Heart left ventricle (tissue), 16 donors: ENCODE data around the gene TMEM121B. TPM values are rescaled to one million over a fixed set of nuclear protein-coding genes. Genes with fewer than 3 reads are reported as not detected.
A peak's percentile ranks its signal among the peaks of the same experiment; 100 is the strongest.

Source experiments
- ATAC-seq, 4 donors: fragments of 200-7000 bp; cut with Tn5 transposase; one replicate each; pipeline ENCODE4 v1.9.1; 2020 to 2022; ENCODE audit warnings: moderate library complexity in 4 of 4, mild to moderate bottlenecking in 3 of 4, moderate number of reproducible peaks in 1 of 4
- DNase-seq, 5 donors: peaks; one replicate each; pipeline ENCODE4 v3.0.0-alpha.2; 2020
- H3K27ac ChIP-seq, 12 donors: fragments of 200-600 bp; sonication (generic) in 4 of 12; one replicate each; pipeline versions ENCODE4 v1.5.0 to v1.8.0; 2016 to 2022; ENCODE audit warnings: mild to moderate bottlenecking in 2 of 12
- H3K27me3 ChIP-seq, 9 donors: fragments of 200-600 bp; sonication (generic) in 2 of 9; one replicate each; pipeline versions ENCODE4 v1.5.1 to v1.8.0; 2016 to 2022; ENCODE audit warnings: mild to moderate bottlenecking in 3 of 9
- H3K36me3 ChIP-seq, 9 donors: fragments of 200-600 bp; sonication (generic) in 2 of 9; one replicate each; pipeline versions ENCODE4 v1.5.0 to v1.8.0; 2018 to 2022; ENCODE audit warnings: mild to moderate bottlenecking in 2 of 9
- H3K4me1 ChIP-seq, 12 donors: fragments of 200-600 bp; sonication (generic) in 4 of 12; one replicate each; pipeline versions ENCODE4 v1.5.0 to v1.8.0; 2016 to 2022; ENCODE audit warnings: mild to moderate bottlenecking in 3 of 12
- H3K4me3 ChIP-seq, 12 donors: fragments of 200-600 bp; sonication (generic) in 4 of 12; one replicate each; pipeline versions ENCODE4 v1.5.0 to v1.8.0; 2017 to 2022; ENCODE audit warnings: mild to moderate bottlenecking in 9 of 12, moderate library complexity in 4 of 12
- H3K9me3 ChIP-seq, 12 donors: fragments of 200-600 bp; sonication (generic) in 4 of 12; one replicate each; pipeline versions ENCODE4 v1.5.0 to v1.8.0; 2016 to 2022; ENCODE audit warnings: mild to moderate bottlenecking in 1 of 12
- POLR2A ChIP-seq, 2 donors: fragments of 450-650 bp; IDR thresholded peaks; one replicate each; pipeline ENCODE4 v1.6.1; 2017; ENCODE audit warnings: antibody characterized with exemption in 2 of 2, mild to moderate bottlenecking in 2 of 2, moderate library complexity in 2 of 2
- WGBS, 4 donors: extraction: QIAGEN DNeasy Blood & Tissue Kit in 2 of 4; methylation state at CpG; one replicate each; pipeline versions ENCODE4 v1.1.5 to v1.1.7; 2013 to 2018; 5-methylcytosine and 5-hydroxymethylcytosine counted together
- intact Hi-C, 10 donors: fragments of 100-400 bp; cut with DNase I; formaldehyde crosslinking; loops; one replicate each; pipeline versions ENCODE4 v1.11.1 to v1.14.2; 2022
- polyA plus RNA-seq, 2 donors: library from polyadenylated mRNA; stranded (reverse); fragments of 200-250 nt; gene quantifications; one replicate each; pipeline ENCODE4 v1.2.3, GENCODE V29; 2013
- total RNA-seq, 9 donors: library from RNA; depleted of rRNA in 2 of 9; stranded (reverse); fragments of >200 nt in 2 of 9; fragmentation: NEBNext Ultra II Directional in 3 of 9; extraction: Animal tissue kit (Norgen Biotek cat#: 25700) in 3 of 9; gene quantifications; one replicate each; pipeline versions ENCODE4 v1.1.0 to v1.2.4, GENCODE V29; 2016 to 2023
- TF ChIP-seq, protein P1 (sequence below), 12 donors: fragments of 200-600 bp; sonication (generic) in 4 of 12; IDR thresholded peaks; one replicate each; pipeline versions ENCODE4 v1.5.0 to v1.8.0; 2018 to 2022; ENCODE audit warnings: antibody characterized with exemption in 12 of 12, mild to moderate bottlenecking in 5 of 12
- donor health status: ischemic (EF 13 %, LVEDD 7.1; RV severe dilation, severe dysfunction).
- donor health status: healthy with polysubstance abuse.
- donor health status: DM: no; HTN: yes; CAD: no.
- donor health status: DM: no; HTN: no; CAD: no.
- donor health status: ischemic (EF 25% LVEDD 6.9; RV normal size, moderate dysfunction).
- donor health status: ischemic (EF 25% LVEDD 5.7; RV mildly dilated, moderate dysfunction).
- donor health status: healthy.
- donor health status: DM: yes; HTN: yes; CAD: no.
- donor health status: ischemic (EF 35%, LVEDD 5.7; RV mildly dilated, moderate dysfunction).
- donor health status: nonischemic (EF 11% LVEDD 7.7; RV severe dilation, severe dysfunction).
- donor health status: DM: yes; HTN: yes; CAD: no.
- donor health status: PGD.
- donor health status: ischemic (EF 29% LVEDD 5.4; RV normal size, mild dysfunction).
- donor health status: nonischemic (EF 23%, LVEDD 6.1; RV moderate dilation, normal function).

TMEM121B gene
- total and polyA plus RNA-seq, 11 donors, result 0.49 to 3.3 (median 1.7) TPM

DNA sequence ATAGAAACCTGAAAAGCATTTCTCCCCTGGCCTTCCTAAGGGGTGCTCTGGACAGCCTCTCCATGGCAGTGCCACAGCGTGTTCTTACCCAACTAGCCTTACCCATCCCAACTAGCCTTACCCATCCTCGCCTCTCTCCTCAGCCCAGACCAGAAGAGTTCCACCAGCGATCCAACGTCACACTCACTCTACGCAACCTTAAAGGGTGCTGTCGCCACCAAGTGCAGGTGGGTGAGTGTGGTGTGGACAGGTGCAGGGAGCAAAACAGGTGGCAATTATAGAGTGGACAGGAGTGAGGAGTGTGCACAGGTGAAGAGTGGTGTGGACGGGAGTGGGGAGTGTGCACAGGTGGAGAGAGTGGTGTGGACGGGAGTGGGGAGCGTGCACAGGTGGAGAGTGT lies 17.8 kb downstream of the TMEM121B start:
- Histone ChIP-seq H3K36me3 (peaks cover 0 to 93% (median 86%) of the 10 kb centered on the region in 9 donors), H3K27ac (no peak overlapping the region), H3K27me3 (no peaks in the 10 kb centered on the region), H3K4me1 (peaks cover 0 to 86% (median 0%) of the 10 kb centered on the region in 12 donors), H3K4me3 (no peak overlapping the region), H3K9me3 (no peaks in the 10 kb centered on the region)
- TF ChIP-seq POLR2A (IDR thresholded peaks at IDR 0.05), result no peak
- TF ChIP-seq, protein P1, sequence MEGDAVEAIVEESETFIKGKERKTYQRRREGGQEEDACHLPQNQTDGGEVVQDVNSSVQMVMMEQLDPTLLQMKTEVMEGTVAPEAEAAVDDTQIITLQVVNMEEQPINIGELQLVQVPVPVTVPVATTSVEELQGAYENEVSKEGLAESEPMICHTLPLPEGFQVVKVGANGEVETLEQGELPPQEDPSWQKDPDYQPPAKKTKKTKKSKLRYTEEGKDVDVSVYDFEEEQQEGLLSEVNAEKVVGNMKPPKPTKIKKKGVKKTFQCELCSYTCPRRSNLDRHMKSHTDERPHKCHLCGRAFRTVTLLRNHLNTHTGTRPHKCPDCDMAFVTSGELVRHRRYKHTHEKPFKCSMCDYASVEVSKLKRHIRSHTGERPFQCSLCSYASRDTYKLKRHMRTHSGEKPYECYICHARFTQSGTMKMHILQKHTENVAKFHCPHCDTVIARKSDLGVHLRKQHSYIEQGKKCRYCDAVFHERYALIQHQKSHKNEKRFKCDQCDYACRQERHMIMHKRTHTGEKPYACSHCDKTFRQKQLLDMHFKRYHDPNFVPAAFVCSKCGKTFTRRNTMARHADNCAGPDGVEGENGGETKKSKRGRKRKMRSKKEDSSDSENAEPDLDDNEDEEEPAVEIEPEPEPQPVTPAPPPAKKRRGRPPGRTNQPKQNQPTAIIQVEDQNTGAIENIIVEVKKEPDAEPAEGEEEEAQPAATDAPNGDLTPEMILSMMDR (IDR thresholded peaks at IDR 0.05), result no peak
- intact Hi-C loops, result no loop called here
- ATAC-seq (no peak), DNase-seq (no peak)
- 95 to 98% (median 96%) methylated on average over 9 of the region's 9 CpGs for WGBS, 4 donors

- DNase-seq, result no peak
- peak overlapping the region in 1 of 12 donors; percentile 32 for H3K27ac ChIP-seq
- WGBS, 4 donors, result 87 to 95% (median 92%) methylated on average over 7 of the region's 7 CpGs
- H3K4me1 ChIP-seq, result peaks cover 0 to 86% (median 0%) of the 10 kb centered on the region in 12 donors
- no peaks in the 10 kb centered on the region for H3K9me3 ChIP-seq
- H3K27me3 ChIP-seq, result no peaks in the 10 kb centered on the region
- intact Hi-C loops, result no loop called here
- H3K4me3 ChIP-seq, result no peak overlapping the region
- no peak for TF ChIP-seq POLR2A (IDR thresholded peaks at IDR 0.05)
- TF ChIP-seq, protein P1 (IDR thresholded peaks at IDR 0.05), result no peak
- ATAC-seq, result no peak
- peaks cover 0 to 92% (median 87%) of the 10 kb centered on the region in 9 donors for H3K36me3 ChIP-seq
These were observed 18.9 kb downstream of the TMEM121B start for GRCh38 chr22:17102297-17102667.

DNA sequence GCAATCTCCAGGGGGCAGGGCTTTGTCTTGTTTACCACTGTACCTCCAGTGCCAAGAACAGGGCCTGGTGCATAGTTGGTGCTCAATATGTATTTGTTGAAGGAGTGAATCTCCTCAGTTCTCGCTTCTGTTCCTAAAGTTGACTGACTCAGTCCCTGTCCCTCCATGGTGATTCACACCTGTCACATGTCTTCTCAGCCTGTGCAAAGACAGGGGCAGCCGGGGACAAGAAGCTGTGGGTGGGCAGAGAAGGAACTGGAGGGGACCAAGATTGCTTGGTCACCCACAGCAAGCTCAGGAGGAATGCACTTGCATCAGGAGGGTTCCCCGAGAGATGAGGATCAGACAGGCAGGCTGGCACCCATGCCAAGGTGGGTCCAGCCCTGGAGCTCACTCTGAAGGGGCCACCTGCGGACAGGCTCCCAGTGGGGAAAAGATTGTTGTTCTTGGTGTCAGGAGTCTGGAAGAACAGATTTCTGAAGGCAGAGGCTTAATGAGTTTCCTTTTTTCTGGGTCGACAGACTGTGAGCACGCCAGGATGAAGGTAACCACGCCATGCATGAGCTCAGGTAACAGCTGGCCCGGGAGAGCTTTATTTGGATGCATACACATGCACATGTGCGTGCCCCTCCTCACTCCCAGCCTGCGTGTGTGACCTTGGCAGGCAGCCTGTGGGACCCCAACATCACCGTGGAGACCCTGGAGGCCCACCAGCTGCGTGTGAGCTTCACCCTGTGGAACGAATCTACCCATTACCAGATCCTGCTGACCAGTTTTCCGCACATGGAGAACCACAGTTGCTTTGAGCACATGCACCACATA lies 19.5 kb downstream of the TMEM121B start:
- intact Hi-C loops, result no loop called here
- Histone ChIP-seq H3K4me1 (peaks cover 0 to 90% (median 0%) of the 10 kb centered on the region in 12 donors), H3K4me3 (no peak overlapping the region), H3K36me3 (peaks cover 0 to 92% (median 83%) of the 10 kb centered on the region in 9 donors), H3K27me3 (no peaks in the 10 kb centered on the region), H3K27ac (peak overlapping the region in 1 of 12 donors; percentile 32), H3K9me3 (no peaks in the 10 kb centered on the region)
- DNase-seq, result no peak
- no peak for ATAC-seq
- TF ChIP-seq, protein P1 (IDR thresholded peaks at IDR 0.05), result no peak
- TF ChIP-seq POLR2A (IDR thresholded peaks at IDR 0.05), result no peak
- WGBS, 4 donors, result 87 to 96% (median 89%) methylated on average over 13 to 14 of the region's 14 CpGs

GRCh38 chr22:17100621-17101020 lies 20.5 kb downstream of the TMEM121B start:
- no peaks in the 10 kb centered on the region for H3K27me3 ChIP-seq
- intact Hi-C loops, result no loop called here
- peaks cover 0 to 82% (median 74%) of the 10 kb centered on the region in 9 donors for H3K36me3 ChIP-seq
- H3K9me3 ChIP-seq, result no peaks in the 10 kb centered on the region
- peak overlapping the region in 1 of 12 donors; percentile 15 for H3K27ac ChIP-seq
- no peak for DNase-seq
- no peak for ATAC-seq
- WGBS, 4 donors, result 77 to 85% (median 84%) methylated on average over 5 to 6 of the region's 6 CpGs
- no peak overlapping the region for H3K4me3 ChIP-seq
- peaks cover 0 to 90% (median 0%) of the 10 kb centered on the region in 12 donors for H3K4me1 ChIP-seq
- TF ChIP-seq, protein P1 (IDR thresholded peaks at IDR 0.05), result no peak
- no peak for TF ChIP-seq POLR2A (IDR thresholded peaks at IDR 0.05)
